HG02763 (cell line): Measurements from ENCODE around the gene DCUN1D2.

Experiments used
- ATAC-seq: cut with Tn5 transposase; IDR thresholded peaks from one replicate; pipeline ENCODE4 v1.9.1; 2021; ENCODE audit warnings: mild to moderate bottlenecking, moderate library complexity; ENCODE audit not compliant: unreplicated experiment

Gene DCUN1D2

DNA sequence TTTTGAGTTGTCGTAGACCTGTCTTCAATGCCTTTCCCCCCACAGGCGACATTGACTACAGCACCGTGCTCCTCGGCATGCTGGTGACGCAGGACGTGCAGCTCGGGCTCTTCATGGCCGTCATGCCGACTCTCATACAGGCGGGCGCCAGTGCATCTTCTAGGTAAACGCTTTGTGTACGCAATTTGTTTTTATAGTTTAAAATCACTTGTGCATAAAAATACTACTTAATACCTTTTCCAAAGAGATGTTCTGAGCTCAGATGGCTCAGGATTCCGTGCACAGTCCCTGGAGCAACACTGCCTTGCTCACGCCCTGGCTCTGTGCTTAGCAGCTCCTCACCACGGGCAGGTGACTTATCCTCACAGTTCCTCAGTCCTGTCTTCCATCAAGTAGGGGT, 30.1 kb upstream of the DCUN1D2 start:
- no peak for ATAC-seq

DNA sequence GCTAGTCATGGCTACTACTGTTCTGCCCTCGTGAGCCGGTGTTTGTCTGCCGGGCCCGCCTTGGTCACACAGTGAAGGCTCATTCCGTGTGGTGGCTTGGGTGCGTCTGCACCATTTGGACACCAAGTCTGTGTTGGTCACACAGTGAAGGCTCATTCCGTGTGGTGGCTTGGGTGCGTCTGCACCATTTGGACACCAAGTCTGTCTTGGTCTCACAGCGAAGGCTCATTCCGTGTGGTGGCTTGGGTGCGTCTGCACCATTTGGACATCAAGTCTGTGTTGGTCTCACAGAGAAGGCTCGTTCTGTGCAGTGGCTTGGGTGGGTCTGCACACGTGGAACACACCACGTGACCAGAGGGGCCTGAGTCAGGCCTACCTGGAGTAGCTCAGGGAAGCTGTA, 29.0 kb upstream of the DCUN1D2 start:
- ATAC-seq: no peak

DNA sequence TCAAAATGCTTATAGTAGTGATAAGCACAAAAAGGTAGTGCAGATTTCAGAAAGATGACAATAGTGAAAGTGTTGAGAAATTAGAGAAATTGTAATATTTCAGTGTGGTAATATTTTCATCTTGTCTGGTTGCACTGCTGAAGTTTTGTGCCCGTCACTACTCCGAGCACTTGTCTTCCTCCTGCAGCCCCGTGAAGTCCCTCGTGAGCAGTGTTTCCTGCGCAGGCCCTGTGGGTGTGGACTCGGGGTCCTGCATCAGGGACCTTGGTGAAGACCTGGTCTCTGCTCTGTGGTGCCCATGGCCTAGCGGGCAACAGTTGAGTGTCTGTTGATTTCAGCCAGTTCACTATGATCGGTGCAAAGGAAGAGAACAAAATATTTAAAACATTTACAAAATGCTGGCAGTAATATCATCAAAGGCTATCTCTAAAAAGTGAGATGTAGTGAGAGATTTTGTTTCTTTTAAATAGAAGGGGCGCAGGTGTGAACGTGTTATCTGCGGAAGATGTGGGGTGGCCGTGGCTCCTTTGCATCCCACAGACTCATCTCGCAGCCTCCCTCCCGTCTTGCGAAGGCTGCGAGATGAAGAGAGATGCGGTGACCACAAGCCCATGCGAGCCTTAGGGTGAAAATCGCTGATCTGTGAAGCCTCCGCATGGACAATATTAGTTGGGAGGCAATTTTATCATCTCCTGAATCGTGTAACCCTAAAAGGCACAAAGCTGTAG, 27.7 kb upstream of the DCUN1D2 start:
- ATAC-seq: no peak

DNA sequence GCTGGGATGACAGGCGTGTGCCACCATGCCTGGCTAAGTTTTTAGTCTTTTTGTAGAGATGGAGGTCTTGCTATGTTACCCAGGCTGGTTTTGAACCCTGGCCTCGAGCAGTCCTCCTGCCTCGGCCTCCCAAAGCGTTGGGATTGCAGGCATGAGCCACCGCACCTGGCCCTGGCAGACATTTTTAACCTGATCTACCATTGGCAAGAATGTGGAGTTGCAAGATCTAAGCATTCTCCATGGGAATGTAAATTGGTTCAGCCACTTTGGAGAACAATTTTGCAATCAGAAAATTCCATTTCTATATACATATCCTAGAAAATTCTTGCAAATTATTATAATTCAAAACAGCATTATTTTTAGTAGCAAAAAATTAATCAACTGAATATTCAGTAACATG, 24.3 kb upstream of the DCUN1D2 start:
- ATAC-seq: no peak

DNA sequence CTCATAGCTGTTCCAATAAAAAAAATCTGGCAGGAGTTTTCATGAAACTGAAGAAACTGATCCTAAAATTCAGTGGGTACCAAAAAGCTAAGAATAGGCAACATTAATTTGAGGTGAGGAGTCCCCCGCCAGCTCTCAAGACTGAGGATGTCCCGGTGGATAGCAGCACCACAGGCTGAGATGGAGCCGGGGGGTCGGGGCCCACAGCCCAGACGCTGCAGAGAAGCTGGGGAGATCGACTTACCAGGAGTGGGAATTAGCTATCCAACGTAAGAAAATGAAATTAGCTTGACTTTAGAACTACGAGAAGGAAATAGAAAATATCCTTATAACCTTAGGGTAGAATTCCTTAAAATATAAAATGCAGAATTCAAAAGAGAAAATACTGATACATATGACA, 23.2 kb upstream of the DCUN1D2 start:
- ATAC-seq: no peak

DNA sequence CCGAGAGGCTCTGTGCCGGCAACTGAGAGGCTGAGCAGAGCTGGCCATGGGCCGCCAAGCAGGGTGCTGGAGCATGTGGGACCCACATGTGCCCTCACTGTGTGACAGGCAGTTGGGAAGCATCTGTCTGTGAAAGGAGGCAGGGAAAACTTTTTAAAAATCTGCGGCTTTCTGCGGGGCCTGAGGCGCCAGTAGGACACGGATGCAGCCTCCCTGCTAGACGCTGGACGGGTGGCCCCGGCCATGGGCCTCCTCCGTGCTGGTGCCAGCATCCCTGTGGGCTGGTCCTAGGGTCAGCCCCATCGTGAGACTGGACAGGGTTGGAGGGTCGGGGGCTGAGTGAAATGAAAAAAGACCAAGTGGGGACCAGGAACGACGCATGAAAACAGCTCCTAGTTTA, 20.9 kb upstream of the DCUN1D2 start:
- no peak for ATAC-seq

DNA sequence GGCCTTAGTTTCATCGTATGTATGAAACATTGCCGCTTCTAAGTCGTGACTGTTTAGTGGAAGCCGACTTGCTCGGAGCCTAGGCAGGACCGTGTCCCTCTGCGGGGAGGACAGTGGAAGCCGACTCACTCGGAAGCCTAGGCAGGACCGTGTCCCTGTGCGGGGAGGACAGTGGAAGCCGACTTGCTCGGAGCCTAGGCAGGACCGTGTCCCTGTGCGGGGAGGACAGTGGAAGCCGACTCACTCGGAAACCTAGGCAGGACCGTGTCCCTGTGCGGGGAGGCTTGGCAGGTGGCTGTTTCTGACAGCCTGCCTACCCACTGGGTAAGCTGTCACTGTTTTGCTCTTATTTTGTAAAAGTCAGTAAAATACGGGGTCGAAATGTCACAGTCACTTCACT, 20.4 kb upstream of the DCUN1D2 start:
- no peak for ATAC-seq

DNA sequence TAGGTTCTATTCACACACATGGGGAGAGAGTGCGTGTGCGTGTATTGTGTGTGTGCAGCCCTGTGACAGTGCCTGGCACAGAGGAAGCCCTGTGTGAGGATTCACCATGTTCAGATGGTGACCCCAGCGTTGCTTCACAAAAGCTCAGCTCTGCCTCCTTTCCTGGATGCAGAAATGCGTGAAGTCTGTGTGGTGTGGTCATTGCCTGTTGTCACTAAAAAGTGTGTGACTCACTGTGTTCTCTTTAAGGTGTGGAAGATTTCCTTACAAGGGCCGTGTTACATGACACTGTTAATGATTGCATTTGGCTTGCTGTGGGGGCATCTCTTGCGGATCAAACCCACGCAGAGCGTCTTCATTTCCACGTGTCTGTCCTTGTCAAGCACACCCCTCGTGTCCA, 19.5 kb upstream of the DCUN1D2 start:
- ATAC-seq: no peak

DNA sequence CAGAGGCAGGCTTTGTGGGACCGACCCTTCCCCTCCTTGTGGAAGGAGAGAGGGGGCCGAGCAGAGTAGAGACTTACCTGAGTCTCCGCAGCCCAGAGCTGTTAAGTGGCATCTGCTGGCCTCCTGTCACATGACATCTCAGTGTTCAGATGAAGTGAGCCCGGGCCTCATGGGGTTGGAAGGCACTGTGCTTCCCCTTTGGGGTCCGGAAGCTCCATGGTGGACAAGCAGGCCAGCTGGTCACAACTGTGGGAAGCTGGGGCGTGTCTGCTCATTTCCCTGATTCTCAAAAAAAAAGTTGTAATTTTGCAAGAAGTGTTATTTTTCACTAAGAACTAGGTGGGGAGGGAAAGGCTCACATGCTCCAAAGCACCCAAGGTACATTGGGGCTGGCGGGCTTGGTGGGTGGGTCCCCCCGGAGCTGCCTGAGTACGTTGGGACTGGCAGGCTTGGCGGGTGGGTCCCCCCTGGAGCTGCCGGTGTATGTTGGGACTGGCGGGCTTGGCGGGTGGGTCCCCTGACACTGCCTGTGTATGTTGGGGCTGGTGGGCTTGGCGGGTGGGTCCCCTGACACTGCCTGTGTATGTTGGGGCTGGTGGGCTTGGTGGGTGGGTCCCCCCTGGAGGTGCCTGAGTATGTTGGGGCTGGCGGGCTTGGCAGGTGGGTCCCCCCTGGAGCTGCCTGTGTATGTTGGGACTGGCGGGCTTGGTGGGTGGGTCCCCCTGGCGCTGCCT, 18.2 kb upstream of the DCUN1D2 start:
- ATAC-seq: no peak

DNA sequence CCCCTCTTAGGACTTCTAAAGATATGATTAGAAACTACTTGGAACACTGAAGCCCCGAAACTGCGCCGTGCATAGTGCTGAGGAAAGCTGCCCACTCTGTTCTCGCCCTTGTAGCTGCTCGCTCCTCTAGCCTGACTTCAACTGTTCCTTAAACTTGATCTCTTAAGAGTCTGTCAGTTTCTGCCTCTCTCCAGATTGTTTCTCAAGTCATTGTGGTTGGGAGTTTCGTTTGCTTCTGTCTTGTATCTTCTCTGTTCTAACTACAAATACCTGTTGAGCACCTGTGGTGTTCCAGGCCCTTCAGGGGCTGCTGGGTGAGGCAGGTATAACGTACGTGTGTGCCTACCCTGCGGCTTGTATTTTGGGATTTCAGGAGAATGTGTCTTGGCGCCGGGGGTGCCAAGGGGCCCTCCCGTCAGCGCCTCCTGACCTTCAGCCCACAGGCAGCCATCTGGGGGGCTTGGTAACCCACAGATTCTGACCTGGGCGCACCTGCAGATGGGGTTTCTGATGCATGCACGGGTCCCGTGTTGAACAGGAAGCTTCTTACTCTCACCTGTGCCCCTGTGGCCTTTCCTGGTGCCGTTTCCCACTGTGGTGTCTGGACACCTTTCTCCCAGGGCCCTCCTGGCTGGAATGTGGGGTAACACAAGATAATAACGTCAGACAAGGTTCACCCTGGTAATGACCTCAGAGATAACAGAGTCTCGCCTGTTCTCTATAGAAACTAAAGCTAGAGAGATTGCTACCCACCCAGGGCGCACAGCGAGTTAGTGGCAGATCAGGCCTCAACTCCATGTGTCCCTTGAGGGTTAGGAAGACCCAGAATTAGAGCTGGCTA, 17.2 kb upstream of the DCUN1D2 start:
- ATAC-seq: no peak

DNA sequence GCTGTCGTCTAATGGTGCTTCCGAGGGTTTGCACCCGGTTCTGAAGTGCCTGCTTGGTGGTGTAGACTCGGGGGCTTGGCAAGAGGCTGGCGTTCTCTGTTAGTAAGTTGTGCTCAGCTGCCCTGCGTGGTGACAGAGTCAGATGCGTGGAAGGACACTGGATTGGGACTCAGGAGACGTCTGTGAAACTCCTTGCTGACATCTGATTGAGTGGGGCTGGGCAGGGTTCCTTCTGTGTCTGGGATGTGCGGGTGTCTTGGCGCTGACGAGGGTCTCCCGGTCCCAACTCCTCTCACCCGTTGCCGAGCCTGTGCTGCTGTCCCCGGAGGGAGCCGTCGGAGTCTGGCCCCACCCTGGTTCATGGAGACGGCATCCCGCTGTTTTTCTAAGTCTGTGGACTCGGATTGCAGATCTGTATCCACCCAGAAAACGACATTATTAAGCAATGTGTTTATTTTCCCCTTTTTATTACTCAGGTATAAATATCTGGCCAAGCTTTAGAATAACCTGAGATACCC, 16.4 kb upstream of the DCUN1D2 start:
- ATAC-seq: no peak

DNA sequence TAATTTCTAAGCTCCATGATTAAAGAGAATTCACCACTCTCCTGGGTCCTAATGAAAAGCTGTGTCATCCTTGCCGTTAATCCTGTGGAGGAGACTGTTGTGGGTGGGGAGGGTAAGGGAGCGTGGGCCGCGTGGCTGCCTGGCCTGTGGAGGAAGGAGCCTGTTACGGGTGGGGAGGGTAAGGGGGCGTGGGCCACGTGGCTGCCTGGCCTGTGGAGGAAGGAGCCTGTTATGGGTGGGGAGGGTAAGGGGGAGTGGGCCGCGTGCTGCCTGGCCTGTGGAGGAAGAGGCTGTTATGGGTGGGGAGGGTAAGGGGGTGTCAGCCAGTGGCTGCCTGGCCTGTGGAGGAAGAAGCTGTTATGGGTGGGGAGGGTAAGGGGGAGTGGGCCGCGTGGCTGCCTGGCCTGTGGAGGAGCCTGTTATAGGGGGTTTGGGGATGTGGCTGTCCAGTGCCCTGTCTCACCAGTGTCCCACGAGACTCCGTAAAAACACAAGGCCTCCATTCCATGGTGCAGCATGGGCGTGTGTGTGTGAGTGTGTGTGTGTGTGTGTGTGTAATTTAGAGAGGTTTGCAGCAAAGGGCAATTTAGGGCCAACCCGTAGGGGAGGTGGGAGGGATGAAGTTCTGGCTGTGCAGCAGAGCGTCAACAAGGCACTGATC, 15.6 kb upstream of the DCUN1D2 start:
- no peak for ATAC-seq

DNA sequence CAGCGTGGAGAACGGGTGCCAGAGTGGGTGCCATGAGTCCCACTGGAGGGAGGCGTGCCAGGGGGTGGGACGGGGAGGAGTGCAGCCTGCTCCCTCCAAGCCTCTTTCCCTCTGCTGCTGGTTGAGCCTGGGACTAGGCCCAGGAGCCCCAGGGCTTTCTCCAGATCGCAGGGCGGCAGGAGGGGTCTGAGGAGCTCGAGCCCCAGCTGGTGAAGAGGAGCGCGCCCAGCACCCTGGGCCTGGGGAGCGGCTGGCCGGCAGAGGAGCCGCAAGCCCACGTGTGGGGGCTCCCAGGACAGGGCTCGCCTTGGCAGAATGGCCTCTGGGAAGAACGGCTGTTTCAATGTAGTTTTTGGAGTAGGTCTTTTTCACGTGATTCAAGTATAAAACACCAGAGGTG, 12.2 kb upstream of the DCUN1D2 start:
- ATAC-seq: no peak

DNA sequence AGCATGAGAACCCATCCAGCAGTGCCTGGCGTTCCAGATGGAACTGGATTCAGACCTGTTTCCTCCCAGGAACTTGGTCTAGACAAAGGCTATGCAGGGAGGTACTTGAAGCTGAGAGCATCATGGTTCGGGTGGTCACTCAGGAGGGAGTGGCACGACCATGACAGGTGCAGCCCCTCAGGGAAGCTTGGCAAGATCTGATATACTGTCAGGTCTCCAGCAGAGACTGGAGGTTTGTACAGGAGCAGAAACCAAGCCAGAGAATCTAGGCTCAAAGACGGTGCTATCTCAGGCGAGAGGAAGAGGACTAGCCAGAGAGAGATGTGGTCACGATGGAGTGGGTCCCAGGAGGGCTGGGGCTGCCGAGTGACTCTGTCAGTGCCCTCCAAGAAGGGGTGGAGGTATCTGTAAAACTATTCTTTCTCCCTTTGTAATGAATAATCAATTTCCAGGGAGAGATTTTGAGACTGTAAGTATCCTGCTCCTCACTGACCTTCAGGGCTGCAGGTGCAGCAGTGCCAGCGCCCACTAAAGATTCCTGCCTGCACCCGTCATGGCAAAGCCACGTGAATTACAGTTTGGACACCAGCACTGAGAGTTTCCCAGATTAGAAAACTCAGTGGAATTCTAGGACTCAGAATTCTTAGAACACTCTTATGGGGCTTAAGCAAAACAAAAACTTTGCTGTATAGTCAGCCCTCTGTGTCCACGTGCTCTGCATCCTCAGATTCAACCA, 10.2 kb upstream of the DCUN1D2 start:
- ATAC-seq: no peak

DNA sequence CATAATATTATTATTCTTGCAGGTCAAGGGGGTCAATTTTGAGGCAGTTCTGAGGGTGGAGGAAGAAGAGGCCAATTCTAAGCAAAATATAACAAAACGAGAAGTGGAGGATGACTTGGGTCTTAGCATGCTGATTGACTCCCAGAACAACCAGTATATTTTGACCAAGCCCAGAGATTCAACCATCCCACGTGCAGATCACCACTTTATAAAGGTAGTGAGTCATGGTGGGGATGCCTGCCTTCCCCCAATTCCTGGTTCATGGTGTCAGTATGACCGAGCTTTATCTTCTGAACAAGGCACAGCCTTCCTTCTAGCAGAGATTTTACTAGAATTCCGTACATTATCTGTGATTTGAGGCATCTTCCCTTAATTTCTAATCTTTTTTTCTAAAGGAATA, 9.4 kb upstream of the DCUN1D2 start:
- ATAC-seq: no peak

DNA sequence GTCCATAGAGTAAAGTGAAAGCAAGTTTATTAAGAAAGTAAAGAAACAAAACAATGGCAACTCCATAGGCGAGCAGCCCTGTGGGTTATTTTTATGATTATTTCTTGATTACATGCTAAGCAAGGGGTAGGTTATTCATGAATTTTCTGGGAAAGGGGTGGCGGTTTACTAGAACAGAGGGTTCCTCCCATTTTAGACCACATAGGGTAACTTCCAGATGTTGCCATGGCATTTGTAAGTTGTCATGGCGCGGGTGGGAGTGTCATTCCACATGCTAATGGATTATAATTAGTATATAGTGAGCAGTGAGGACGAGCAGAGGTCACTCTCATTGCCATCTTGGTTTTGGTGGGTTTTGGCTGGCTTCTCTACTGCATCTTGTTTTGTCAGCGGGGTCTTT, 8.4 kb upstream of the DCUN1D2 start:
- ATAC-seq: no peak

DNA sequence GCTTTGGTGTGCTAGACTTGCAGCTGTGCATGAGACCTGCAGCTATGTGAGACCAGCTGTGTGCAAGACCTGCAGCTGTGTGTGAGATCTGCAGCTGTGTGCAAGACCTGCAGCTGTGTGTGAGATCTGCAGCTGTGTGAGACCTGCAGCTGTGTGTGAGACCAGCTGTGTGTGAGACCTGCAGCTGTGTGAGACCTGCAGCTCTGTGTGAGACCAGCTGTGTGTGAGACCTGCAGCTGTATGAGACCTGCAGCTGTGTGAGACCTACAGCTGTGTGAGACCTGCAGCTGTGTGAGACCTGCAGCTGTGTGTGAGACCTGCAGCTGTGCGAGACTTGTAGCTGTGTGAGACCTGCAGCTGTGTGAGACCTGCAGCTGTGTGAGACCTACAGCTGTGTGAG, 6.7 kb upstream of the DCUN1D2 start:
- ATAC-seq: no peak

DNA sequence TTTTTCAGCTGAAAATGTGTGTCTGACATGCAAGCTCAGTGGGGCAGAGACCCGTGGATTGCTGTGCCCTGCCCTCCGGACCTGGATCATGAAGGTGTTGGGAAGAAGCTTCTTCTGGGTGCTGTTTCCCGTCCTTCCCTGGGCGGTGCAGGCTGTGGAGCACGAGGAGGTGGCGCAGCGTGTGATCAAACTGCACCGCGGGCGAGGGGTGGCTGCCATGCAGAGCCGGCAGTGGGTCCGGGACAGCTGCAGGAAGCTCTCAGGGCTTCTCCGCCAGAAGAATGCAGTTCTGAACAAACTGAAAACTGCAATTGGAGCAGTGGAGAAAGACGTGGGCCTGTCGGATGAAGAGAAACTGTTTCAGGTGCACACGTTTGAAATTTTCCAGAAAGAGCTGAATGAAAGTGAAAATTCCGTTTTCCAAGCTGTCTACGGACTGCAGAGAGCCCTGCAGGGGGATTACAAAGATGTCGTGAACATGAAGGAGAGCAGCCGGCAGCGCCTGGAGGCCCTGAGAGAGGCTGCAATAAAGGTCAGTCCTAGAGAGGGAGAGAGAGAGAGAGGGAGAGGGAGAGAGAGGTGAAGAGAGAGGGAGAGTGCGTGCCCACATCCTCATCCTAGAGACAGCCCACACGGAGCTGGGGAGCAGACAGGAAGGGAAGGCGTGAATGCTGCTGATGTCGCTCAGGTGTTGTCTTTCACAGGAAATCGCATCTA, 5.1 kb upstream of the DCUN1D2 start:
- ATAC-seq: no peak

DNA sequence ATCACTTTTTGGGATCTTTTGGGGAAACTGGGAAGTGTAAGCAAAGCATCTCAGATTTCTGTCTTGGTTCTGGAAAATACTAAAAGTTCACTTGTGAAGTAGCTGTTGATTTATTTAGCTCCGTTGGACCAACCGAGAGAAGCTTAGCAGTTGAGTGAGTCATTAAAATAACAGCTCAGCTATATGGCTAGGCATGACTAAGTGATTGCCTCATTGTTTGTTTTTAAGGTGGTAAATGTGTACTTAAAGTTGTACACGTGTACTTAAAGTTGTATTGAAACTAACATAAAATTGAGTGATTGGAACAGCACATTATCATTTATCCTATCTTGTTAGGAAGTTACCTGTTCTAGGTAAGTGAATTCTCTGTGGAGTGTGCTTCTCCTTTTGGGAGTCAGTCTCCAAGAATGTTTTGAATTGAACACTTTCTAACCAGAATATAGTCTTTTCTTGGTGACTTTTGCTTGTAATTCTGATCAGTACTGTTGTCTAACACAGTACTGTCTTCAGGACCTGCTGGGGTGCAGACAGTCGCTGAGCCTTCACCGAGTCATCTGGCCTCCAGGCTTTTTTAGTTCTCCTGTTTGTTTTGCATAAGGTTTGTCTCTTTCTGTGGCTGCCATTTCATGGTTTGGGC, 2.9 kb upstream of the DCUN1D2 start:
- no peak for ATAC-seq
